Mammary epithelial cell (primary cell): Measurements from ENCODE around the gene GLRX3.

Source experiments
- CTCF ChIP-seq, 2 donors: IDR thresholded peaks in 1 of 2; conservative IDR thresholded peaks in 1 of 2; 2 replicates each; pipeline ENCODE4 v1.5.1; 2011 to 2012; ENCODE audit warnings: inconsistent platforms in 2 of 2, low read length in 2 of 2, mild to moderate bottlenecking in 2 of 2, control low read depth in 1 of 2, low read depth in 1 of 2; ENCODE audit not compliant: insufficient read depth in 1 of 2; ENCODE audit errors: extremely low read depth in 1 of 2
- EZH2 ChIP-seq: IDR thresholded peaks from 2 replicates; pipeline ENCODE4 v1.6.1; 2012; ENCODE audit warnings: low read length, inconsistent platforms, borderline replicate concordance

GRCh38 chr10:130167707-130168106 lies 31.5 kb downstream of the GLRX3 start:
- TF ChIP-seq CTCF (conservative IDR thresholded peaks at IDR 0.05 in 1 of 2, IDR thresholded peaks at IDR 0.05 in 1 of 2; ENCODE audit: extremely low read depth in 1 of 2, insufficient read depth in 1 of 2, low read depth in 1 of 2, low read length in 2 of 2) (no peak), EZH2 (no peak)
